ENCODE measurements around the gene EHMT1.

Gene EHMT1

DNA sequence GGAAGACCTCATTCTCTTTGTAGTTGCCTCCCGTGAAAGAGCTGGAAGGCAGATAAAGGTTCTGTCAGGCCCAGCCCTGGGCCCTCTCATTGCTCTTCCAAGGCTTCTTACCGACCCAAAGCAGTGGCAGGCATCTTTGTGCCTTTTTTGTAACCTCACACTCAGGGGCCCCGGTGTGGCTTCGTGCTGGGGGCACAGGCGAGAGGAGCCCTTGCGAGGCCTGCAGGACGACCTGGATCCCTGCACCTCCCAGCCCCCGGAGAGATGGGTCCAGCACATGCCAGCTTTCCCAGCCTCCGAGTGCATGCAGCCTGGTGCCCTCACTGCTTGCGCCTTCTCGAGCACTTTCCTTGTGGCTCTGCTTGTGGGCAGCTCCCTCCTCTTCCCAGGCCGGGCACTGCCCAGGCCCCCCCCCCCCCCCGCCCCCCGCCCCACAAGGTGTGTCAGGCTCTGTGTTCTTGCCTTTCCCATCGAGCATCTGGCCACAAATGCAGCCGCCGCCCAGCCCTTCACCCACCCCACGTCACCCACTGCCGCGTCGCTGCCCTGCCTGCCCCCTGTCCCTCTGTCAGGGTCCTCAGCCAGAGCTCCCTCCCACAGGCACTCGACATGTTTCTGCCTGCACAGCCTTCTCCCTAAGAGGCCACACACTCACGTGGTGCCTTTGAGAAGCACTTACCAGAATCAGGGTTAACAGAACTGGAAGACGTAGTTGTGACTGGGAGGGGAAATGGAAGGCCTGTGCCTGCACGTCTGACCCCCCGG, 195.0 kb downstream of the EHMT1 start:
- no peak for DNase-seq

- no peak for DNase-seq
Observed at GRCh38 chr9:137814436-137814835, 195.6 kb downstream of the EHMT1 start.

DNA sequence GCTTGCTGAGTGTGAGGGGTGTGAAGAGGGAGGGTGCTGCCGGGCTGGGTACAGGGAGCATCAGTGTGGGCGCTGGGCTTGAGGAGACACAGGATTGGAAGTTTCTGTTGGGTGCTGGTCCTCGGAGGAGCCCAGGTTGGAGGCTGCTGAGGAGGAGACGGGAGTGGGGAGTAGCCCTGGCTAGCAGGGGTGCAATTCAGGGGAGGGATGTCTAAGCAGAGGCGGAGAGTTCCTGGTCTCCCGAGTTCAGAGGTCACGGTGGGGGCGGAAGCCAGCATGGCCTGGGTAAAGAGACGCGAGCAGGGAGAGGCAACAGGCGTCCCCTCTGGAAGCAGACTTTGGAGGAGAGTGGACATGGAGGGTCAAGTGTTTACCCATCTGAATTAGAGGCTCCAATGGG, 196.0 kb downstream of the EHMT1 start:
- no peak for DNase-seq

- DNase-seq = no peak
Observed at GRCh38 chr9:137815256-137816255, 196.8 kb downstream of the EHMT1 start.

- DNase-seq = no peak
Observed at GRCh38 chr9:137816531-137817235, 197.9 kb downstream of the EHMT1 start.

DNA sequence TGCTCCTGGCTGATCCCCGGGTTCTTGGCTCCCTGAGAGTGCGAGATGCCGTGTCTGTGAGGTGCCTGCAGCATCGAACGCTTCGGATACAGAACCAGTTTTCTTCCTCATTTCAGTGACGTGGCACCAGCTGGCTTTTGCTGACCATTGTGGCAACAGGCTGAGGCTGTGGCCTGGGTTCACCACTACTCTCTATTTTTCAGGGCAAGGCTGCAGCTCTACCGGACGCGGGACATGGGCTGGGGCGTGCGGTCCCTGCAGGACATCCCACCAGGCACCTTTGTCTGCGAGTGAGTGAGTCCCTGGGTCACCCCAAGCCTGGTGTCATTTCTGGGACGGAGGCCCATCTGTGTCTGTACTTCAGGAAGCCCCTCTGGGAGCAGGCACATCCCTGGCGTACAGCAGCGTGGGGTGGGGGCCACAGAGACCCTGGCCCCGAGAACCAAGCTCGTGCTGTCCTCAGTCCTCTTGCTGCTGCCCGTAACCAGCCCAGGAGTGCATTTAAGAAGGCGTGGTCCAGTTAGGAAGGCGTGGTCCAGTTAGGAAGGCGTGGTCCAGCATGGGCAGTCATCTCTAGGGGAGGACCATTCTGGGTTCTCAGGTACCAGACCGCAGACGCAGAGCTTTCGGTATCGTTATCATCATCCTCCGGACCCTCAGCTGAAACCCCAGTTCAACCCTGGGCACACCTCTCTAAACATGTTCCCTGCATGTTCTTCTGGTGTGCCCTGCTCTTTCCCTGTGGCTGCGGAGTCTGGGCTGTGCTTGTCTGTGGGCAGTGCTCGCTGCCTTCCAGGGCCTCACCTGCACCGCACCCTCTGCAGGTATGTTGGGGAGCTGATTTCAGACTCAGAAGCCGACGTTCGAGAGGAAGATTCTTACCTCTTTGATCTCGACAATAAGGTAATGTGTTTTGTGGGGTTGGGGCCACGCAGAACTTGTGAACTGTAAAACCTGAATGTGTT, 198.7 kb downstream of the EHMT1 start:
- no peak for DNase-seq

GRCh38 chr9:137818286-137818685, 199.5 kb downstream of the EHMT1 start:
- no peak for DNase-seq

- DNase-seq = no peak
Observed at GRCh38 chr9:137820161-137820855, 201.5 kb downstream of the EHMT1 start.

- no peak for DNase-seq
Observed at GRCh38 chr9:137823986-137824771, 205.4 kb downstream of the EHMT1 start.

DNA sequence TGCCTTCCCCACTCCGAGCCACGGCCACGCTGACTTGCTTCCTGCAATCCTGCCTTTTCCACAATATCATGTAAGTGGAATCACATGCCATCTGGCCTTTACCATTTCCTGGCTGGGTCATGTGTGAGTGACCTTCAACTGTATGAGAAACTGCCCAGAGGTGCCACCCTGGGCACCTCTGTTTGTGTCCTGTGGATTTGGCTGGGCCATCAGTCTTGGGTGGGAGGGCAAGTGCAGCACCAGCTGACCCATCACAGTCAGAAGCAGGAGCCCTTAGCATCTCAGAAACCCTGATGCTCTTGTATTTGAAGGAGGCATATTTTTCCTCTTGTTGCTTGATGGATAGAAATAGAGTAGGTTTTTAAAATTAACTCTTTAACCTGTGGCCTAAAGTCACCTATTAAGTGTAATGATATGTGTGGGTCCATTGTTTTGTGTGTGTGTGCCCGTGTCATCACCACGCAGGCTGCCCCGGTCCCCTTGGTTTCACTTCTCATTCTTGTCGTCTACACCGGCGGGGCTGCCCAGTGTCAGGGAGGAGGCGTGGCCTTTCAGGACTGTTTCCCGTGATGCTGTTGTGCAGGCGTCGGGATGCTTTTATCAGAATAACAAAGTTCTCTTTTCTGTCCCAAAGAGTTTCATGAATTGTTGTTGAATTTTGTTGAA, 206.7 kb downstream of the EHMT1 start:
- no peak for DNase-seq

DNA sequence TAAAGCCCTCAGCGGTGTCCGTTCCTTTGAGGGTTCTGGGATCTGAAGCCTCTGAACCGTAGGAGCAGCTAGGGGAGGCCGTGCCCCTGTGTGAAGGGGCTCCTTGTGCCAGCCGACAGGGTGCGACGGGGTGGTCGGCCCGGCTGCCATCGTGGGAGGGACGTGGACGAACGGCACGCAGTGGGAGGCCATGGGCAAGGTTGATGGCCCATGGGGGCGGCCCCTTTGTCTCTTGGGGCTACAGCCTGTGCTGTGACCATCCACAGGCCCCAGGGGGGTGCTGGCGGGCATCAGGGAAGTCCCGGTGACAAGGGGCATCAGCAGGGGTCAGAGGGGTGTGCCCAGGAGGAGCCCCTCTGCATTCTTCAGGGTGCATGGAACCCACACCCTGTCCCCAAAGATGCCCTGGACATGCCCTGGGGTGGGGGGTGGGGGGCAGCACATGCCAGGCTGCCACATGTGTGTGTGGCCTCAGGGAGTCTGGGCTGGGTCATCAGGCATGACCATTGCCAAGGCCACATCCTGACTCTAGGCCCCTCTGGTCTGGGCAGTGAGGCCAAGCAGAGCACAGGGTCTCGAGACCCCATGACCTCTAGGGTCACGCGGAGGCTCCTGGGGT, 209.2 kb downstream of the EHMT1 start:
- no peak for DNase-seq

DNA sequence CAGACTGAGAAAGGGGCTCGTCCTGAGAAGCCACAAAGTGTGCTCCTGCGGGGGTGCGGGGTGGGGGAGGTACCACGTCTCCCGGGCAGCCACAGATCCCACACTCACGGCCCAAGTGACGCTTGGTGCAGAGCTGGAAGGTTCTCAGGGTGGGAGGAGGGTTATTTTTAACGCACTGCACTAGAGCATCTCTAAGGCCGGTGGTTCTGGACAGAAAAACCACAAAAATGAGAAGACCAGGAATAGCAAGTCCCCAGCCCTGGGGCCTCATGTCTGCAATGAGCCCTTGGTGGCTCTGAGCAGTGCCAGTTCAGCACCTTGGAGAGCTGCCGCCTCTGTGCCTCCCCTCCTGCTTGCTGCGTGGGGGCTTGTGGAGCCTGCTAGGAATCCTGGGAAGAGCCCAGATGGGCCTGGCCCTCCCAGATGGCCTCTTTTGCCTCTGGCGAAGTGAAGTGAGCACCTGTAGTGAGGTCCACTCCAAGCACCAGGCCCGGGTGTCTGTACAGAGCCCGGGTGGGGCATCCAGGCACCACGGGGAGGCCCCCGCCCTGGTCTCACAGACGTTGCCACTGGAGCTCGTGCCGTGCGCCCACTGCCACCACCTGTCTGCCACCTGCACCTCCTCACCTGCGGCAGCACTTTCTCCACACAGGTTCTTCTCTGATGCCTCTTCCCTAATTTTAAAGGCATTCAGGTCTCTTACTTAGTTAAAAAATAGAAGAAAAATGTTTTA, 209.9 kb downstream of the EHMT1 start:
- no peak for DNase-seq

DNA sequence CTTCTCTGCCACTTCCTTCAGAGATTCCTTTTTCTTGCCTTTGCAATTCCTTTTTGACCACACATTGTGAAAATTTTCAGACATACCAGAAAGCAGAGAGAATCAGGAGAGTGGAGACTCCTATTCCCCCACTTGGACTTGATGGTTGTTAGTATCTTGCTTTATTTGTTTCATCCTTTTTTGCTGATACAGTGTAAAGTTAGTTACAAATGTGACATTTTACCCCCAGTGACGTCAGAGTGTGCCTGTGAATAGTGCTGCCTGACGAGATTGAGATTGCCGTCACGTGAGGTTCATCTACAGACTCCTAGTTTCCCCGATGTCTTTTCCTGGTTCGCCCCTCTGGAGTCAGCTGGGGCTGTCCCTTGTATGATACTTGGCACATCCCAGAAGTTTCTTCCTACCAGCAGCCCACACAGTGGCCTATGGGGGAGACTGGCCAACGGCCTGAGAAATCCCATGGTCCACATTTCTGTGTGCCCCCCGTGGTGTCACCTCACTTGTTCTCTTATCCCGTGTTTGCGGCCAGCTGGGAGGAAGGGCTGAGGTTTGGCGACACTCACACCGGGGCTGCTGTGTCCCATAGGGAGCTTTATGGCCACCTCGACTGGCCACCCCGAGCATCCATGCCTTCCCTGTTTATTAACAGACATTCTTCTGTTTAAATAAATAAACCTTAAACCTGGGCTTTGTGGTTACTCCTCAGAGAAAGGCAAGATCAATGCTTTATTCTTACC, 210.6 kb downstream of the EHMT1 start:
- no peak for DNase-seq

DNA sequence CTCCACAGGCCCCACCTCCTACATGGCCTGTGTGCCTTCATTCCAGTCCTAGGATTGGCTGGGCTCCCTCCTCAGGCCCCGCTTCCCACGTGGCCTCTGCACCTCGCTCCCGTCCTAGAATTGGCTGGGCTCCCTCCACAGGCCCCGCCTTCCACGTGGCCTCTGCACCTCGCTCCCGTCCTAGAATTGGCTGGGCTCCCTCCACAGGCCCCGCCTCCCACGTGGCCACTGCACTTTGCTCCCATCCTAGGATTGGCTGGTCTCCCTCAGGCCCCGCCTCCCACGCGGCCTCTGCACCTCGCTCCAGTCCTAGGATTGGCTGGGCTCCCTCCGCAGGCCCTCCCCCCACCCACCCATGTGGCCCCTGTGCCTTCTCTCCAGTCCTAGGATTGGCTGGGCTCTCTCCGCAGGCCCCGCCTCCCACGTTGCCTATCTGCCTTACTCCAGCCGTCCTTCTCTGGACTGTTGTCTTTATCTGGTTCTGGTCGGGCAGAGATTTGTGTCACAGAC, 213.4 kb downstream of the EHMT1 start:
- no peak for DNase-seq

DNA sequence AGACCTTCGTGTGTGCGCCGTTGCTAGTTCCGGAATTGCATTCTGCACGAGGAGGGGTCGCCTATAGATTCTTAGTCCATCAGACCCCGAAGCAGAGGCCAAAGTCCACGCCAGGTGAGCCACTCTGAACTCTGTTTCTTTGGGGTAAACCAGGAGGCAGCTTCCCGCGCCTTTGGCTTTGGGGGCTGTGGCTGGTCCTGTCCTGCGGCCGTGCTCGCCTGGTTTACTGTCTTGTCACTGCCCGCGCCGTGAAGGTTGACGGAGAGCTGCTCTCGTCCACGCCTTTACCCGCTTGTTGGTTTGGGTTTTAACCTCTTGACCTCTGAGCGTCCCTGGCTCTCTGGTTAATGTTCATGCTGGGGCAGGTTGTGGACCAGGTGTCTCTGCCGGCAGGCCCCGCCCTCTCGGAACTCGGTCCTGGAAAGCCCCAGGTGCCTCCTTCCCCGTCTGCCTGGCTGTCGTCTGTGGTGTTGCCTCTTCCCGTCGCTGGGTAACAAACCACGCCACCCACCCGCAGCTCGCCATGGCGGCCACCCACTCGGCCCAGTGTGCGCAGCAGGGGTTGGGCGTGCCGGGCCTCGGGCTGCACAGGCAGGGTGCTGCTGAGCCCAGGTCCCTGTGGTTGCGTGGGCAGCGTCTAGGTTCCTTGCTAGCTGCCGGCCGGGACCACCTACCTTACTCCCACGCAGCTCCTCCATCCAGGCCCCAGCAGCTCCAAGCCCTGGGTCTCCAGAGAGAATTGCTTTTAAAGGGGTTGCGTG, 214.2 kb downstream of the EHMT1 start:
- DNase-seq = no peak

- DNase-seq = no peak
Observed at GRCh38 chr9:137833721-137834613, 215.2 kb downstream of the EHMT1 start.
